GM12875 (cell line): ENCODE measurements around the gene ARSB.

Source experiments
- H3K4me3 ChIP-seq: one replicate; pipeline ENCODE4 v1.5.1; 2011; ENCODE audit warnings: low read depth, low read length, control low read depth
- TF ChIP-seq, protein P1 (sequence below): IDR thresholded peaks from 2 replicates; pipeline ENCODE4 v1.5.1; 2011; ENCODE audit warnings: low read depth, mild to moderate bottlenecking, control low read depth, inconsistent platforms, low read length, moderate library complexity, borderline replicate concordance; ENCODE audit not compliant: insufficient read depth

ARSB gene

GRCh38 chr5:79023348-79023747 is 38.2 kb upstream of the ARSB start:
- TF ChIP-seq, protein P1, sequence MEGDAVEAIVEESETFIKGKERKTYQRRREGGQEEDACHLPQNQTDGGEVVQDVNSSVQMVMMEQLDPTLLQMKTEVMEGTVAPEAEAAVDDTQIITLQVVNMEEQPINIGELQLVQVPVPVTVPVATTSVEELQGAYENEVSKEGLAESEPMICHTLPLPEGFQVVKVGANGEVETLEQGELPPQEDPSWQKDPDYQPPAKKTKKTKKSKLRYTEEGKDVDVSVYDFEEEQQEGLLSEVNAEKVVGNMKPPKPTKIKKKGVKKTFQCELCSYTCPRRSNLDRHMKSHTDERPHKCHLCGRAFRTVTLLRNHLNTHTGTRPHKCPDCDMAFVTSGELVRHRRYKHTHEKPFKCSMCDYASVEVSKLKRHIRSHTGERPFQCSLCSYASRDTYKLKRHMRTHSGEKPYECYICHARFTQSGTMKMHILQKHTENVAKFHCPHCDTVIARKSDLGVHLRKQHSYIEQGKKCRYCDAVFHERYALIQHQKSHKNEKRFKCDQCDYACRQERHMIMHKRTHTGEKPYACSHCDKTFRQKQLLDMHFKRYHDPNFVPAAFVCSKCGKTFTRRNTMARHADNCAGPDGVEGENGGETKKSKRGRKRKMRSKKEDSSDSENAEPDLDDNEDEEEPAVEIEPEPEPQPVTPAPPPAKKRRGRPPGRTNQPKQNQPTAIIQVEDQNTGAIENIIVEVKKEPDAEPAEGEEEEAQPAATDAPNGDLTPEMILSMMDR, result no peak
- no peak overlapping the region for H3K4me3 ChIP-seq

GRCh38 chr5:79022771-79023170 is 37.7 kb upstream of the ARSB start:
- TF ChIP-seq, protein P1, result no peak
- H3K4me3 ChIP-seq, result no peak overlapping the region

DNA sequence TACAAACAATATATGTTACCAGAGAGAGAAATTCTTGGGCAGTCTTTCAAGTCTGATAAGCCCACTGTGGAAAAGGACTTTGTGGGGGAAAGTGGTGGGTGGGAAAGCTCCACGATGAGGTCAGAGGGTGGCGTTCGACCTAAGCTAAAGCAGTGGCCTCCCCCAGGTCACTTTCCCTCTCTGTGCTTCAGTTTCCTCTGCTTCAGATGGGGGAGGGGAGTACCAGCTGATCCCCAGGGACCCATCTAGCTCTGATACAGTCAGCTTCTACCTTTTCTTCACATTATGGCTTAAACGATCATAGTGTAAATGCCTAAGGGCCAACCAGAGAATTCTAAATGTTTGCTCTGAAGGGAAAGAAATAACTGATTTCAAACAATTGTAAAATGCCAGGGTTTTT is 36.6 kb upstream of the ARSB start:
- TF ChIP-seq, protein P1, result no peak
- H3K4me3 ChIP-seq, result no peak overlapping the region

GRCh38 chr5:79020861-79021561 is 35.9 kb upstream of the ARSB start:
- TF ChIP-seq, protein P1, result peak; percentile 76
- no peak overlapping the region for H3K4me3 ChIP-seq

GRCh38 chr5:79014631-79015030 is 29.5 kb upstream of the ARSB start:
- TF ChIP-seq, protein P1, result no peak
- no peak overlapping the region for H3K4me3 ChIP-seq

DNA sequence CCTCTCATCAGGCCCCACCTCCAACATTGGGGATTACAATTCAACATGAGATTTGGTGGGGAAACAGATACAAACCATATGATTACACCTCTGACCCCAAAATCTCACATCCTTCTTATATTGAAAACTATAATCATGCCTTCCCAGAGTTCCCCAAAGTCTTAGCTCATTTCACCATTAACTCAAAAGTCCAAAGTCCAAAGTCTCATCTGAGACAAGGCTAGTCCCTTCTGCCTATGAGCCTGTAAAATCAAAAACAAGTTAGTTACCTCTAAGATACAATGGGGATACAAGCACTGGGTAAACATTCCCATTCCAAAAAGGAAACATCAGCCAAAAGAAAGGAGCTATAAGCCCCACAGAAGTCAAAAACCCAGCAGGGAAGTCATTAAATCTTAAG is 26.8 kb upstream of the ARSB start:
- H3K4me3 ChIP-seq, result no peak overlapping the region
- TF ChIP-seq, protein P1, result no peak

DNA sequence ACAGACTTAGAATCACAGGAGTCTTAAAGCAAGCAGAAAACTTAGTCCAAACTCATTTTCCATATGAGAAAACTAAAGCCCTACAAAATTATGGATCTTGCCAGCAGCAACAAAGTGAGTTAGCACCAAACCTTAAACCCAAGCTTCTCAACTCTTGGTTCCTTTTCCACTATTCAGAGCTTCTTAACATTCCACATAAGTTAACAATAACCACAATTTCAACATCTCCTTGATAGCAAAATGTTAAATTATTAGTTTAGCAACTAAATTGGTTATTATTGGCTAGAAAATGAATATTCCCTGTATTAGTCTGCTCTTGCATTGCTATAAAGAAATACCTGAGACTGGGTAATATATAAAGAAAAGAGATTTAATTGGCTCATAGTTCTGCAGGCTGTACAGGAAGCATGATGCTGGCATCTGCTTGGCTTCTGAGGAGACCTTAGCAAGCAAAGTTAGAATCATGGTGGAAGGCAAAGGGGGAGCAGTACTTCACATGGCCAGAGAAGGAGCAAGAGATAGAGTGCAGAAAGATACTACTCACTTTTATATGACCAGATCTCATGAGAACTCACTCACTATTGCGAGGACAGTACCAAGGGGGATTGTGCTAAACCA is 26.2 kb upstream of the ARSB start:
- no peak overlapping the region for H3K4me3 ChIP-seq
- TF ChIP-seq, protein P1, result 0 out of 2 replicates have a peak, but pooled peaks have one; percentile 9
